HEK293 (cell line): Measurements from ENCODE around the gene UACA.
A peak's percentile ranks its signal among the peaks of the same experiment; 100 is the strongest.

Experiments
- CTCF ChIA-PET: fragments of 350-600 bp; formaldehyde crosslinking; extraction: SDS; loops from one replicate; lab custom pipeline; 2021; ENCODE audit warnings: antibody characterized with exemption; lab: Yijun Ruan, JAX
- POLR2A ChIA-PET: fragments of 300-600 bp; formaldehyde crosslinking; extraction: SDS; loops from one replicate; lab custom pipeline; 2020; ENCODE audit warnings: antibody characterized with exemption, inconsistent platforms; lab: Yijun Ruan, JAX
- H3K27ac ChIP-seq: fragments of 200-500 bp; sonication (Bioruptor generic); 2 replicates; pipeline ENCODE4 v1.5.1; 2014; ENCODE audit warnings: low read depth, low read length, control low read depth, inconsistent platforms; ENCODE audit errors: extremely low read depth
- H3K36me3 ChIP-seq, 2 experiments: fragments of 200-500 bp in 1 of 2; sonication (Bioruptor generic) in 1 of 2; 1 replicate in 1 of 2; 2 replicates in 1 of 2; pipeline ENCODE4 v1.5.1; 2014 to 2017; ENCODE audit warnings: inconsistent platforms in 2 of 2, low read length in 2 of 2; ENCODE audit not compliant: control insufficient read depth in 2 of 2, insufficient read depth in 1 of 2
- H3K4me1 ChIP-seq: fragments of 200-500 bp; sonication (Bioruptor generic); 2 replicates; pipeline ENCODE4 v1.5.1; 2014; ENCODE audit warnings: mild to moderate bottlenecking, low read length, inconsistent platforms; ENCODE audit not compliant: control insufficient read depth, insufficient read depth
- H3K4me3 ChIP-seq: 2 replicates; pipeline ENCODE4 v1.5.1; 2011; ENCODE audit warnings: low read depth, mild to moderate bottlenecking, control low read depth, low read length, moderate library complexity
- H3K9me3 ChIP-seq: fragments of 200-500 bp; sonication (Bioruptor generic); 2 replicates; pipeline ENCODE4 v1.5.1; 2014; ENCODE audit warnings: low read depth, low read length, inconsistent platforms; ENCODE audit not compliant: control insufficient read depth, insufficient read depth
- AEBP2 ChIP-seq: fragments of 450-650 bp; formaldehyde crosslinking; IDR thresholded peaks from 2 replicates; pipeline ENCODE4 v1.5.1; 2016; ENCODE audit warnings: missing biosample characterization, missing genetic modification characterization, borderline replicate concordance
- ELK4 ChIP-seq: IDR thresholded peaks from 2 replicates; pipeline ENCODE4 v1.6.1; 2011; ENCODE audit warnings: mild to moderate bottlenecking, low read depth, low read length, borderline replicate concordance
- KLF8 ChIP-seq: fragments of 450-650 bp; formaldehyde crosslinking; IDR thresholded peaks from 2 replicates; pipeline ENCODE4 v1.5.1; 2016; ENCODE audit warnings: missing biosample characterization, missing genetic modification characterization
- PRDM1 ChIP-seq: fragments of 450-650 bp; formaldehyde crosslinking; IDR thresholded peaks from 2 replicates; pipeline ENCODE4; 2016; ENCODE audit warnings: missing biosample characterization, missing genetic modification characterization
- SCRT1 ChIP-seq: fragments of 450-650 bp; formaldehyde crosslinking; IDR thresholded peaks from 2 replicates; pipeline ENCODE4 v1.5.1; 2016; ENCODE audit warnings: missing biosample characterization, missing genetic modification characterization, borderline replicate concordance
- SP2 ChIP-seq: fragments of 450-650 bp; formaldehyde crosslinking; IDR thresholded peaks from 2 replicates; pipeline ENCODE4 v1.5.1; 2016; ENCODE audit warnings: missing biosample characterization, missing genetic modification characterization
- ZBTB1 ChIP-seq: fragments of 450-650 bp; formaldehyde crosslinking; IDR thresholded peaks from 2 replicates; pipeline ENCODE4 v1.5.1; 2016; ENCODE audit warnings: missing biosample characterization, missing genetic modification characterization
- ZBTB17 ChIP-seq: fragments of 450-650 bp; formaldehyde crosslinking; IDR thresholded peaks from 2 replicates; pipeline ENCODE4 v1.5.1; 2016; ENCODE audit warnings: missing biosample characterization, missing genetic modification characterization
- ZBTB20 ChIP-seq: fragments of 450-650 bp; formaldehyde crosslinking; IDR thresholded peaks from 2 replicates; pipeline ENCODE4 v1.5.1; 2016; ENCODE audit warnings: missing biosample characterization, missing genetic modification characterization
- ZBTB7A ChIP-seq: fragments of 450-650 bp; formaldehyde crosslinking; IDR thresholded peaks from 2 replicates; pipeline ENCODE4 v1.5.1; 2016; ENCODE audit warnings: low read depth, missing biosample characterization, missing genetic modification characterization
- ZFHX2 ChIP-seq: fragments of 450-650 bp; formaldehyde crosslinking; conservative IDR thresholded peaks from 2 replicates; pipeline ENCODE4 v1.5.1; 2016; ENCODE audit warnings: missing biosample characterization, missing genetic modification characterization
- ZFP3 ChIP-seq: fragments of 450-650 bp; formaldehyde crosslinking; IDR thresholded peaks from 2 replicates; pipeline ENCODE4 v1.5.1; 2016; ENCODE audit warnings: low read depth, missing biosample characterization, missing genetic modification characterization
- ZNF155 ChIP-seq: fragments of 450-650 bp; formaldehyde crosslinking; IDR thresholded peaks from 2 replicates; pipeline ENCODE4 v1.5.1; 2016; ENCODE audit warnings: missing biosample characterization, missing genetic modification characterization
- ZNF292 ChIP-seq: fragments of 450-650 bp; formaldehyde crosslinking; IDR thresholded peaks from 2 replicates; pipeline ENCODE4 v1.5.1; 2016; ENCODE audit warnings: low read depth, missing biosample characterization, missing genetic modification characterization, borderline replicate concordance
- ZNF335 ChIP-seq: fragments of 450-650 bp; formaldehyde crosslinking; conservative IDR thresholded peaks from 2 replicates; pipeline ENCODE4 v1.5.1; 2016; ENCODE audit warnings: missing biosample characterization, missing genetic modification characterization
- ZNF416 ChIP-seq: fragments of 450-650 bp; formaldehyde crosslinking; IDR thresholded peaks from 2 replicates; pipeline ENCODE4 v1.5.1; 2016; ENCODE audit warnings: missing biosample characterization, missing genetic modification characterization
- ZNF423 ChIP-seq: fragments of 450-650 bp; formaldehyde crosslinking; IDR thresholded peaks from 2 replicates; pipeline ENCODE4 v1.5.1; 2016; ENCODE audit warnings: missing biosample characterization, missing genetic modification characterization
- ZNF426 ChIP-seq: fragments of 450-650 bp; formaldehyde crosslinking; IDR thresholded peaks from 2 replicates; pipeline ENCODE4 v1.5.1; 2017; ENCODE audit warnings: missing biosample characterization, missing genetic modification characterization, mild to moderate bottlenecking, inconsistent platforms, moderate library complexity
- ZNF510 ChIP-seq: fragments of 450-650 bp; formaldehyde crosslinking; IDR thresholded peaks from 2 replicates; pipeline ENCODE4 v1.5.1; 2018; ENCODE audit warnings: mild to moderate bottlenecking, missing genetic modification characterization, missing biosample characterization; ENCODE audit not compliant: insufficient replicate concordance
- ZNF544 ChIP-seq: fragments of 450-650 bp; formaldehyde crosslinking; IDR thresholded peaks from 2 replicates; pipeline ENCODE4 v1.5.0; 2017; ENCODE audit warnings: missing biosample characterization, missing genetic modification characterization
- ZNF610 ChIP-seq: fragments of 450-650 bp; formaldehyde crosslinking; IDR thresholded peaks from 2 replicates; pipeline ENCODE4 v1.5.1; 2016; ENCODE audit warnings: missing biosample characterization, missing genetic modification characterization, borderline replicate concordance
- ZNF670 ChIP-seq: fragments of 450-650 bp; formaldehyde crosslinking; IDR thresholded peaks from 2 replicates; pipeline ENCODE4 v1.5.1; 2016; ENCODE audit warnings: missing biosample characterization, missing genetic modification characterization, low read depth
- ZXDB ChIP-seq: fragments of 450-650 bp; formaldehyde crosslinking; IDR thresholded peaks from 2 replicates; pipeline ENCODE4 v1.5.1; 2016; ENCODE audit warnings: missing biosample characterization, missing genetic modification characterization
- TF ChIP-seq, protein P1 (sequence below): fragments of 450-650 bp; formaldehyde crosslinking; IDR thresholded peaks from 2 replicates; pipeline ENCODE4 v1.5.0; 2017; ENCODE audit warnings: missing biosample characterization, missing genetic modification characterization, borderline replicate concordance
- TF ChIP-seq, protein P2 (sequence below): fragments of 450-650 bp; formaldehyde crosslinking; IDR thresholded peaks from 2 replicates; pipeline ENCODE4 v1.5.1; 2016; ENCODE audit warnings: missing biosample characterization, missing genetic modification characterization

The UACA gene

GRCh38 chr15:70768257-70768883 lies 5.0 kb upstream of the UACA start (continued):
- TF ChIP-seq ZNF426 (tag by site-specific recombination): no peak
- no peak for TF ChIP-seq ZNF670 (tag by site-specific recombination)
- TF ChIP-seq ZNF292: no peak
- peak; percentile 64 for TF ChIP-seq ZBTB17
- no peak for TF ChIP-seq ZNF610 (tag by site-specific recombination)
- peak; percentile 56 for TF ChIP-seq ZXDB (tag by site-specific recombination)
- TF ChIP-seq, protein P1, sequence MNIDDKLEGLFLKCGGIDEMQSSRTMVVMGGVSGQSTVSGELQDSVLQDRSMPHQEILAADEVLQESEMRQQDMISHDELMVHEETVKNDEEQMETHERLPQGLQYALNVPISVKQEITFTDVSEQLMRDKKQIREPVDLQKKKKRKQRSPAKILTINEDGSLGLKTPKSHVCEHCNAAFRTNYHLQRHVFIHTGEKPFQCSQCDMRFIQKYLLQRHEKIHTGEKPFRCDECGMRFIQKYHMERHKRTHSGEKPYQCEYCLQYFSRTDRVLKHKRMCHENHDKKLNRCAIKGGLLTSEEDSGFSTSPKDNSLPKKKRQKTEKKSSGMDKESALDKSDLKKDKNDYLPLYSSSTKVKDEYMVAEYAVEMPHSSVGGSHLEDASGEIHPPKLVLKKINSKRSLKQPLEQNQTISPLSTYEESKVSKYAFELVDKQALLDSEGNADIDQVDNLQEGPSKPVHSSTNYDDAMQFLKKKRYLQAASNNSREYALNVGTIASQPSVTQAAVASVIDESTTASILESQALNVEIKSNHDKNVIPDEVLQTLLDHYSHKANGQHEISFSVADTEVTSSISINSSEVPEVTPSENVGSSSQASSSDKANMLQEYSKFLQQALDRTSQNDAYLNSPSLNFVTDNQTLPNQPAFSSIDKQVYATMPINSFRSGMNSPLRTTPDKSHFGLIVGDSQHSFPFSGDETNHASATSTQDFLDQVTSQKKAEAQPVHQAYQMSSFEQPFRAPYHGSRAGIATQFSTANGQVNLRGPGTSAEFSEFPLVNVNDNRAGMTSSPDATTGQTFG (tag by site-specific recombination): no peak
- TF ChIP-seq, protein P2, sequence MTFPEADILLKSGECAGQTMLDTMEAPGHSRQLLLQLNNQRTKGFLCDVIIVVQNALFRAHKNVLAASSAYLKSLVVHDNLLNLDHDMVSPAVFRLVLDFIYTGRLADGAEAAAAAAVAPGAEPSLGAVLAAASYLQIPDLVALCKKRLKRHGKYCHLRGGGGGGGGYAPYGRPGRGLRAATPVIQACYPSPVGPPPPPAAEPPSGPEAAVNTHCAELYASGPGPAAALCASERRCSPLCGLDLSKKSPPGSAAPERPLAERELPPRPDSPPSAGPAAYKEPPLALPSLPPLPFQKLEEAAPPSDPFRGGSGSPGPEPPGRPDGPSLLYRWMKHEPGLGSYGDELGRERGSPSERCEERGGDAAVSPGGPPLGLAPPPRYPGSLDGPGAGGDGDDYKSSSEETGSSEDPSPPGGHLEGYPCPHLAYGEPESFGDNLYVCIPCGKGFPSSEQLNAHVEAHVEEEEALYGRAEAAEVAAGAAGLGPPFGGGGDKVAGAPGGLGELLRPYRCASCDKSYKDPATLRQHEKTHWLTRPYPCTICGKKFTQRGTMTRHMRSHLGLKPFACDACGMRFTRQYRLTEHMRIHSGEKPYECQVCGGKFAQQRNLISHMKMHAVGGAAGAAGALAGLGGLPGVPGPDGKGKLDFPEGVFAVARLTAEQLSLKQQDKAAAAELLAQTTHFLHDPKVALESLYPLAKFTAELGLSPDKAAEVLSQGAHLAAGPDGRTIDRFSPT: no peak
- no peak for TF ChIP-seq KLF8 (tag by site-specific recombination)
- TF ChIP-seq AEBP2 (tag by site-specific recombination): no peak
- TF ChIP-seq ZNF423 (tag by site-specific recombination): no peak
- peak; percentile 84 for TF ChIP-seq PRDM1

- no peak for TF ChIP-seq SP2 (tag by site-specific recombination)
- peak; percentile 61; the same call in 1 of the 2 replicates for TF ChIP-seq ZBTB20 (tag by site-specific recombination)
- no peak for TF ChIP-seq ZNF544 (tag by site-specific recombination)
- TF ChIP-seq ZNF155 (tag by site-specific recombination): no peak
- no peak for TF ChIP-seq ELK4
- TF ChIP-seq ZNF510: no peak
- TF ChIP-seq ZBTB1: no peak
- TF ChIP-seq ZBTB7A (tag by site-specific recombination): no peak
- TF ChIP-seq SCRT1 (tag by site-specific recombination): no peak
- TF ChIP-seq, protein P1 (tag by site-specific recombination): no peak
- no peak for TF ChIP-seq ZFHX2
- TF ChIP-seq ZNF335 (tag by site-specific recombination): peak; percentile 50; the same call in 1 of the 2 replicates
- TF ChIP-seq ZNF416 (tag by site-specific recombination): no peak
- no peak for TF ChIP-seq ZFP3 (tag by site-specific recombination)
- Histone ChIP-seq H3K4me3 (no peak overlapping the region), H3K9me3 (no peaks in the 10 kb centered on the region), H3K27ac (peak overlapping the region; percentile 62), H3K4me1 (peaks cover 41% of the 10 kb centered on the region), H3K36me3 (no peaks in the 10 kb centered on the region)
- ChIA-PET CTCF (interaction anchor here (0.8 to 2.4 kb wide), 3 partner anchors 12 to 49 kb away, joined by 3 to 9 read pairs (median 4); no protein-coding TSS in a partner anchor), POLR2A (interaction anchor here (0.7 kb wide), 1 partner anchor 711 kb away, joined by 3 read pairs; no protein-coding TSS in a partner anchor)
These were observed 4.3 kb upstream of the UACA start for GRCh38 chr15:70767667-70768066.
